HepG2 (cell line): ENCODE results near the gene WDR76. TPM values are rescaled to one million over a fixed set of nuclear protein-coding genes. Genes with fewer than 3 reads are reported as not detected.

Source experiments
- ARID2 ChIP-seq: sonication (generic); formaldehyde crosslinking; IDR thresholded peaks from 2 replicates; pipeline ENCODE4 v1.8.1; 2022; ENCODE audit warnings: mild to moderate bottlenecking, missing genetic modification reagents, borderline replicate concordance
- ISL2 ChIP-seq: sonication (generic); formaldehyde crosslinking; IDR thresholded peaks from 2 replicates; pipeline ENCODE4 v1.5.0; 2020; ENCODE audit warnings: missing genetic modification reagents
- JDP2 ChIP-seq: sonication (generic); formaldehyde crosslinking; IDR thresholded peaks from 2 replicates; pipeline ENCODE4 v1.8.1; 2022; ENCODE audit warnings: missing genetic modification reagents, borderline replicate concordance
- MLXIP ChIP-seq: sonication (generic); formaldehyde crosslinking; IDR thresholded peaks from 2 replicates; pipeline ENCODE4 v1.9.0; 2021; ENCODE audit warnings: missing genetic modification reagents, borderline replicate concordance
- NKX3-1 ChIP-seq: sonication (generic); formaldehyde crosslinking; IDR thresholded peaks from 2 replicates; pipeline ENCODE4 v1.5.0; 2020; ENCODE audit warnings: missing genetic modification reagents
- PBX3 ChIP-seq: sonication (generic); formaldehyde crosslinking; IDR thresholded peaks from 2 replicates; pipeline ENCODE4 v1.8.1; 2023; ENCODE audit warnings: missing genetic modification reagents, inconsistent platforms, borderline replicate concordance
- RAD51 ChIP-seq: fragments of 450-650 bp; IDR thresholded peaks from 2 replicates; pipeline ENCODE4 v1.6.1; 2016; ENCODE audit warnings: borderline replicate concordance
- SMAD9 ChIP-seq: sonication (generic); formaldehyde crosslinking; IDR thresholded peaks from 2 replicates; pipeline ENCODE4 v1.5.1; 2020; ENCODE audit warnings: mild to moderate bottlenecking, missing genetic modification reagents
- ZBTB49 ChIP-seq: sonication (generic); formaldehyde crosslinking; IDR thresholded peaks from 2 replicates; pipeline ENCODE4 v1.4.0; 2020; ENCODE audit warnings: missing genetic modification reagents, borderline replicate concordance
- ZBTB8A ChIP-seq: sonication (generic); formaldehyde crosslinking; IDR thresholded peaks from 2 replicates; pipeline ENCODE4 v1.4.0; 2020; ENCODE audit warnings: mild to moderate bottlenecking, low read depth, missing genetic modification reagents, borderline replicate concordance
- ZKSCAN1 ChIP-seq: fragments of 150-350 bp; IDR thresholded peaks from 2 replicates; pipeline ENCODE4 v1.6.1; 2014; ENCODE audit warnings: low read length
- ZNF225 ChIP-seq: sonication (generic); formaldehyde crosslinking; IDR thresholded peaks from 2 replicates; pipeline ENCODE4 v1.4.0; 2020; ENCODE audit warnings: mild to moderate bottlenecking, missing genetic modification reagents
- ZNF567 ChIP-seq: sonication (generic); formaldehyde crosslinking; IDR thresholded peaks from 2 replicates; pipeline ENCODE4 v1.8.1; 2023; ENCODE audit warnings: mild to moderate bottlenecking, missing genetic modification reagents, borderline replicate concordance
- ZNF577 ChIP-seq: sonication (generic); formaldehyde crosslinking; IDR thresholded peaks from 2 replicates; pipeline ENCODE4 v1.4.0; 2020; ENCODE audit warnings: mild to moderate bottlenecking, low read depth, missing genetic modification reagents, borderline replicate concordance
- ZNF687 ChIP-seq: sonication (generic); formaldehyde crosslinking; IDR thresholded peaks from 2 replicates; pipeline ENCODE4 v1.5.1; 2020; ENCODE audit warnings: mild to moderate bottlenecking, missing genetic modification reagents, moderate library complexity
- ZNF784 ChIP-seq: sonication (generic); formaldehyde crosslinking; IDR thresholded peaks from 2 replicates; pipeline ENCODE4 v1.5.1; 2020; ENCODE audit warnings: missing genetic modification reagents, mild to moderate bottlenecking, borderline replicate concordance
- ZSCAN30 ChIP-seq: sonication (generic); formaldehyde crosslinking; IDR thresholded peaks from 2 replicates; pipeline ENCODE4 v1.5.0; 2020; ENCODE audit warnings: mild to moderate bottlenecking, missing genetic modification reagents
- polyA plus RNA-seq, 8 experiments: library from polyadenylated mRNA; depleted of rRNA in 3 of 8; stranded (reverse) in 7 of 8; unstranded in 1 of 8; fragments of >200 nt; fragmentation: Illumina TruSeq in 4 of 8; extraction: Trizol in 4 of 8; gene quantifications; 2 replicates each; pipeline versions ENCODE4 v1.2.1 to v1.2.3, GENCODE V29; 2011 to 2016; ENCODE audit warnings: low read depth in 4 of 8, missing spikeins in 1 of 8, mixed read lengths in 1 of 8; ENCODE audit not compliant: insufficient read depth in 1 of 8
- total RNA-seq, 5 experiments: library from RNA; depleted of rRNA; stranded (reverse); fragments of >200 nt; fragmentation: Illumina TruSeq; extraction: Trizol; gene quantifications; 2 replicates each; pipeline ENCODE4 v1.2.3, GENCODE V29; 2016; ENCODE audit warnings: low read depth in 1 of 5

Gene WDR76
- total and polyA plus RNA-seq, 2 of the 13 experiments (the other 11 are each of a cell fraction or from before 2014, with no cell fraction given), result 1.1 to 9.7 TPM

GRCh38 chr15:43800286-43801141 lies 26.3 kb upstream of the WDR76 start, which contains the start of gene HYPK (continued):
- TF ChIP-seq ZNF687 (CRISPR knock-in tag), result peak; percentile 96
- no peak for TF ChIP-seq ZKSCAN1
- TF ChIP-seq ZNF225 (CRISPR knock-in tag), result no peak
- TF ChIP-seq RAD51, result no peak
- no peak for TF ChIP-seq ZNF567 (CRISPR knock-in tag)
- TF ChIP-seq ZNF577, result no peak
- TF ChIP-seq ZNF784 (CRISPR knock-in tag), result no peak
- no peak for TF ChIP-seq SMAD9 (CRISPR knock-in tag)
- TF ChIP-seq ISL2, result no peak
- TF ChIP-seq ZSCAN30 (CRISPR knock-in tag), result no peak
- TF ChIP-seq PBX3 (CRISPR knock-in tag), result no peak
- no peak for TF ChIP-seq ZBTB49 (CRISPR knock-in tag)
- no peak for TF ChIP-seq NKX3-1 (CRISPR knock-in tag)
- no peak for TF ChIP-seq JDP2 (CRISPR knock-in tag)
- TF ChIP-seq ARID2 (CRISPR knock-in tag), result no peak
- no peak for TF ChIP-seq MLXIP (CRISPR knock-in tag)
- TF ChIP-seq ZBTB8A (CRISPR knock-in tag), result no peak
